Mesodermal cell (in vitro differentiated cells): ENCODE measurements around the gene PPP1R3G.
A peak's percentile ranks its signal among the peaks of the same experiment; 100 is the strongest.

Experiments used
- H3K27ac ChIP-seq: 2 replicates; pipeline ENCODE4 v1.7.0; 2013; ENCODE audit warnings: mild to moderate bottlenecking, low read depth, low read length, moderate library complexity; ENCODE audit not compliant: severe bottlenecking
- H3K36me3 ChIP-seq: 2 replicates; pipeline ENCODE4 v1.7.1; 2013; ENCODE audit warnings: mild to moderate bottlenecking, low read length, moderate library complexity; ENCODE audit not compliant: control insufficient read depth, insufficient read depth
- H3K4me1 ChIP-seq: one replicate; pipeline ENCODE4 v1.7.1; 2013; ENCODE audit warnings: mild to moderate bottlenecking, low read length; ENCODE audit not compliant: insufficient read depth, control insufficient read depth, poor library complexity, severe bottlenecking
- H3K4me3 ChIP-seq: 2 replicates; pipeline ENCODE4 v1.7.0; 2013; ENCODE audit warnings: low read length, control low read depth, mild to moderate bottlenecking; ENCODE audit not compliant: insufficient read depth, poor library complexity, severe bottlenecking; ENCODE audit errors: extremely low read depth
- H3K9me3 ChIP-seq: 2 replicates; pipeline ENCODE4 v1.7.1; 2013; ENCODE audit warnings: mild to moderate bottlenecking, low read length, moderate library complexity; ENCODE audit not compliant: control insufficient read depth
- WGBS, 2 experiments: methylation state at CpG; one replicate each; pipeline ENCODE4 v1.1.5; 2013; ENCODE audit warnings: missing lambda C conversion rate in 2 of 2; ENCODE audit not compliant: insufficient coverage in 2 of 2; 5-methylcytosine and 5-hydroxymethylcytosine counted together

Gene PPP1R3G

DNA sequence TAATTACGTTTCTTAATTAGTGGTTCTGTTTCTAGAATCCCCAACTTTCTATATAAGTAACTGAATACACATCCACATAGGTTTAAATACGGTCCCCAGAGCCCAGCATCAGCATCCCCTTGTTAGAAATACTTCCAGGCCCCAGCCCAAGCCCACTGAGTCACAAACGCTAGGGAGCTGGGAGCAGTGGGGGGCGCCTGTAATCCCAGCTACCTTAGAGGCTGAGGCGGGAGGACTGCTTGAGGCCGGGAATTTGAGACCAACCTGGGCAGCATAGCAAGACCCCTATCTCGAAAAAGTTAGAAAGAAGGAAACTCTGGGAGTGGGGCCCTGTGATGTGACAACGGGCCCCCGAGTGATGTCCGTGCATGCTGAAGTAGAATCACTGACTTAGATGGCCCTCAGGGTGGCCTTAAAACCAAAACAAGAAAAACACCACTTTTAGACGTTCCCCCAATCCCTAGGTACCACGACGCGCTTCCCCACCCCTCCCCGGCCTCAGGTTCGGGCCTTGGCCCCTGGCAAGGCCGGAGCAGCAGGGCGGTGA, 1.3 kb upstream of the PPP1R3G start:
- Histone ChIP-seq H3K9me3 (peaks cover 4% of the 10 kb centered on the region), H3K36me3 (no peaks in the 10 kb centered on the region), H3K4me1 (peaks cover 31% of the 10 kb centered on the region), H3K27ac (no peak overlapping the region), H3K4me3 (peak overlapping the region; percentile 48)
- 59 to 93% methylated on average over 10 to 15 of the region's 18 CpGs for WGBS, 2 experiments

GRCh38 chr6:5084360-5084780, 771 bp upstream of the PPP1R3G start:
- Histone ChIP-seq H3K4me3 (peak overlapping the region; percentile 48), H3K4me1 (peaks cover 31% of the 10 kb centered on the region), H3K9me3 (peaks cover under 1% of the 10 kb centered on the region), H3K27ac (no peak overlapping the region), H3K36me3 (no peaks in the 10 kb centered on the region)
- WGBS, 2 experiments = 1 to 2% methylated on average over 37 to 40 of the region's 57 CpGs

DNA sequence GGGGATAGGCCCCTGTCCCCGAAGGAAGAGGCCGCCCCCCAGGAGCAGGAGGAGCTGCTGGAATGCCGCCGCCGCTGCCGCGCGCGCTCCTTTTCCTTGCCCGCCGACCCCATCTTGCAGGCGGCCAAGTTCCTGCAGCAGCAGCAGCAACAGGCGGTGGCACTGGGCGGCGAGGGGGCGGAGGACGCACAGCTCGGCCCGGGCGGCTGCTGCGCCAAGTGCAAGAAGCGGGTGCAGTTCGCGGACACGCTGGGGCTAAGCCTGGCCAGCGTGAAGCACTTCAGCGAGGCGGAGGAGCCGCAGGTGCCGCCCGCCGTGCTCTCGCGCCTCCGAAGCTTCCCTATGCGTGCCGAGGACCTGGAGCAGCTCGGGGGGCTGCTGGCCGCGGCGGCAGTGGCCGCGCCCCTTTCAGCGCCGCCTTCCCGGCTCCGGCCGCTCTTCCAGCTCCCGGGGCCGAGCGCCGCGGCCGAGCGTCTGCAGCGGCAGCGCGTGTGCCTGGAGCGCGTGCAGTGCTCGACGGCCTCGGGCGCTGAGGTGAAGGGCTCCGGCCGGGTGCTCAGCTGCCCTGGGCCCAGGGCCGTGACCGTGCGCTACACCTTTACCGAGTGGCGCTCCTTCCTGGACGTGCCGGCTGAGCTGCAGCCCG, 630 bp downstream of the PPP1R3G start:
- peaks cover 32% of the 10 kb centered on the region for H3K4me1 ChIP-seq
- 4 to 8% methylated on average over 63 to 64 of the region's 74 CpGs for WGBS, 2 experiments
- H3K9me3 ChIP-seq = no peaks in the 10 kb centered on the region
- H3K36me3 ChIP-seq = no peaks in the 10 kb centered on the region
- H3K4me3 ChIP-seq = peak overlapping the region; percentile 48
- no peak overlapping the region for H3K27ac ChIP-seq

DNA sequence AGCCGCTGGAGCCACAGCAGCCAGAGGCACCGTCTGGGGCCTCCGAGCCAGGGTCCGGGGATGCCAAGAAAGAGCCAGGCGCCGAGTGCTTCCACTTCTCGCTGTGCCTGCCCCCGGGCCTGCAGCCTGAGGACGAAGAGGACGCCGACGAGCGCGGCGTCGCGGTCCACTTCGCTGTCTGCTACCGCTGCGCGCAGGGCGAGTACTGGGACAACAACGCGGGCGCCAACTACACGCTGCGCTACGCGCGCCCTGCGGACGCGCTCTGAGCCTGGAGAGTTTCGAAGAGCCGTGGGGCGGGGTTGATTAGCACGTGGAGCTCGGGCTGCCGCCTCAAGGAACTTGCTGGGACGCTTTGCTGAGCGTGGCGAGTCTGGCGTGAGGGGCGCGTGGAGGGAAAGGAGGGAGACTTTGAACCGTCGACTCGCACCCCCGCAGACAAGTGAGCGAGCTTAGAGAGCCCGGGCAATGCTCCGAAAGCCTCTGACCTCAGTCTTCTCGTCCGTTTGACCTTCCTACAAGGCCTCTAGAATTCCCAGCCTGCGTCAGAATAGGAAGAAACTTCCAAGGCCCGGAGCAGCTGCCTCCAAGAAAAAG, 1.3 kb downstream of the PPP1R3G start:
- peak overlapping the region; percentile 48 for H3K4me3 ChIP-seq

DNA sequence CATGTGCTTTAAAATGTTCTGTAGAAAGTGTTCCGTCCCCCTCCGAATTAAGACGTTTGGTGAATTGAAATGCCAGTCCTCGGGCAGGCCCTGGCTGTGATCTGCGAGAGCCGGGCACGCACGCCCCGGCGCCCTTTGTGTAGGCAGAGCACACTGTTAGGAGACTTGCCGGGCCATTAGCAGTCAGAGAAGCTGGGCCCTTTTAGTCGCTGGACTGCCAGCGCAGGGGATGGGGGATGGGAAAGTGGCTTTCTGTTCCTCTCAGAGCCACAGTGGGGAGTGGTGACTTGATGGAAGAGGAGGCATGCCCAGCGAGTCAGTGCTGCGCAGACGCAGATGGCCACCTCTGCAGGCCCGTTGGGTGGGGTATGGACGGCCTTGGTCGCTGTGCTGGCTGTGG, 2.2 kb downstream of the PPP1R3G start:
- Histone ChIP-seq H3K9me3 (no peaks in the 10 kb centered on the region), H3K36me3 (no peaks in the 10 kb centered on the region), H3K4me1 (peaks cover 17% of the 10 kb centered on the region), H3K4me3 (no peak overlapping the region), H3K27ac (no peak overlapping the region)
- WGBS, 2 experiments = 82 to 84% methylated on average over 13 to 17 of the region's 19 CpGs

More for the DNA sequence above, 1.3 kb downstream of the PPP1R3G start:
- Histone ChIP-seq H3K9me3 (no peaks in the 10 kb centered on the region), H3K36me3 (no peaks in the 10 kb centered on the region), H3K27ac (no peak overlapping the region), H3K4me1 (peaks cover 26% of the 10 kb centered on the region)
- 80 to 86% methylated on average over 38 to 55 of the region's 56 CpGs for WGBS, 2 experiments

DNA sequence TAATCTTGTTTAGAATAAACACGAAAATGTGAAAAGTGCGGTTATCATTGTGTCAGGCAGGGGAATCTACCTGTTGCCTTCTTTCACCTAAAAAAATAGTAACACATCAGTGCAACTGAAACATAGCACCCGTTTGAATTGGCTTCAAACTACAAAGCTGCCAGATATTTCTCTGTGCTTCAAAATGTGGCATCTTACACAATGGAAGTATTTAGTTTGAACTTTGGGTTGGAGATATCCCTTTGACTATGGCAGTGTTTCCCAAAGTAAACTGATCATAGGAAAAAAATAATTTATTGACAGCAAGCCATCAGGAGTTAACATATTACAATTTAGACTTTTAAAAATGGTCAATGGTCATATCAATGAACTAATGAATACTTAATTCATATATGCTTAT, 3.6 kb downstream of the PPP1R3G start:
- no peak overlapping the region for H3K4me3 ChIP-seq
- WGBS, 2 experiments = 100% methylated on average over 1 of the region's 3 CpGs; no CpG with 5 or more reads in 1 of the 2 experiments
- peaks cover 10% of the 10 kb centered on the region for H3K4me1 ChIP-seq
- H3K27ac ChIP-seq = no peak overlapping the region
- H3K9me3 ChIP-seq = no peaks in the 10 kb centered on the region
- no peaks in the 10 kb centered on the region for H3K36me3 ChIP-seq

DNA sequence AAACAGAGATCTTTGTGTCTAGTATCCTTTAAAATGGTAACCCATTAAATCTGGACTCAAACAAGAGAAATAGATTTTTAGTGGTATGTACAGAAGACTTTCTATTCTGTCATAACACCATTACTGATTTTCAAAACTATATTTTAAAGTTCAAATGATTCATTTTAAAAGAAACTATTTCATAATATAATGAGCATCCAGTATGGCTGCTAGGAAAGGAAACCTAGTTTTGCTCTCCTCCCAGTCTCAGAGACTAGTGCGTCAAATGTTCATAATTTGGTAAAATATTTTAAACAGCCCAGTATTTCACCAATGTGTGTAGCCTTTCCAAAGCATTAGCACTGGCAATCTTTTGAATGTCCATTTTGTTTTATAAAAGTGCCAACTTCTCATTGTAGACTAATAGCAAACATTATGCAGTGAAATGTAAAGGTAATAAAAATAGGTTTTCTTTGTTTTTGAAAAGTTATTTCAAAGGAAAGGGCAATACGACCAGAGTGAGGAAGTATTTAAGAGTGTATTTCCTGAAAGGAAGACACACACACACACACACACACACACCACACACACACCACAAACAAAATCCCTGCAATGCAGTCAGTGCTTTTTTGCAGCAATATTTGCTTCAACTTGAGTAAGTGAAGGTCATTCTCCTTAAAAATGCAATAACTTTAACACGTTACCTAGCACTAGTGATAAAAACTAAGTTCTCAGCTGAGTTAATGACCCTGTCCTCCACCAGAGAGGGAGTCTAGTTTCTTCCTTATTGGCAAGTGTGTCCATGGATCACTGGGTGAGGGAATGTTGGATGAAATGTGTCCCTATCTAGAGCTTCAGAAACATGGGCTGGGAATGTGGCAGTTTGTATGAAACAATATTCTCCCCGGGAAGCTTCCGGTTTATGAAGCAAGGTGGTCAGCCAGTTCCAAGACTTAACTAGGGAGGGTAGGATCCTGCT, 4.6 kb downstream of the PPP1R3G start:
- Histone ChIP-seq H3K36me3 (no peaks in the 10 kb centered on the region), H3K4me3 (no peak overlapping the region), H3K9me3 (no peaks in the 10 kb centered on the region), H3K4me1 (peaks cover 13% of the 10 kb centered on the region), H3K27ac (no peak overlapping the region)
- WGBS, 2 experiments = 79 to 93% methylated on average over 2 to 3 of the region's 5 CpGs

DNA sequence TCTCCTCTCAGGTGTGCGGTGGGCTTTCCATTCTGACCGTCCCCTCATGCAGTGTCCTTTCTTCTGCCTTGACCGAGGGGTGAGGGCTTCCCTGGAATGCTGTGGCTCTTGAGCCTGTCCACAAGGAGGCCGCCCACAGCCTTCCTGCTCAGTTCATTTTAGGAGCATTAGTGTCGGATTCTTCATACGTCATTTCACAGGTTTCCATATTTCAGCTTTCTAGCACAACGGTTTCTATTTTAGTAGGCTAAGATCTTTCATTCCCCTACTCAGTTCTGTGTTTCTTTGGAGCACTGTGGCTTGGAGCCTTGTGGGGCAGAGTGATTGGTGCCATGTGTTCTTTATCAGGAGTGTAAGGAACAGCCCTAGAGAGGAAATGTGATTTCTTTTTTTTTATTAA, 5.5 kb downstream of the PPP1R3G start:
- Histone ChIP-seq H3K4me1 (peaks cover 21% of the 10 kb centered on the region), H3K27ac (no peak overlapping the region), H3K9me3 (no peaks in the 10 kb centered on the region), H3K36me3 (no peaks in the 10 kb centered on the region), H3K4me3 (no peak overlapping the region)
- WGBS, 2 experiments = 83 to 86% methylated on average over 4 to 7 of the region's 7 CpGs

- H3K4me1 ChIP-seq = peaks cover 21% of the 10 kb centered on the region
- H3K4me3 ChIP-seq = no peak overlapping the region
- H3K27ac ChIP-seq = no peak overlapping the region
- H3K9me3 ChIP-seq = no peaks in the 10 kb centered on the region
- H3K36me3 ChIP-seq = no peaks in the 10 kb centered on the region
- WGBS, 2 experiments = 92 to 93% methylated on average over 6 to 10 of the region's 10 CpGs
These were observed 6.3 kb downstream of the PPP1R3G start for GRCh38 chr6:5091210-5092069.
